ENCODE measurements around the gene DQX1.

- no peak for TF ChIP-seq CTCF (IDR thresholded peaks at IDR 0.05; ENCODE audit: poor library complexity)
- no peak for TF ChIP-seq EZH2 (IDR thresholded peaks at IDR 0.05; ENCODE audit: borderline replicate concordance)
- TF ChIP-seq EZH2phosphoT487 (IDR thresholded peaks at IDR 0.05; ENCODE audit: low read depth, severe bottlenecking, unreplicated experiment): no peak
These were observed 47.9 kb upstream of the DQX1 start for GRCh38 chr2:74573747-74574562.

Data from hepatocyte (in vitro differentiated cells).